ENCODE data around the gene NACC2. TPM values are rescaled to one million over a fixed set of nuclear protein-coding genes. Genes with fewer than 3 reads are reported as not detected.

Gene NACC2
- total RNA-seq, 4 donors from 2014 or later: 18.4 to 33.6 (median 22.4) TPM

GRCh38 chr9:136024696-136025316 lies 70.3 kb downstream of the NACC2 start:
- Histone ChIP-seq H3K36me3 (no peaks in the 10 kb centered on the region), H3K27me3 (no peaks in the 10 kb centered on the region), H3K27ac (no peak overlapping the region), H3K4me3 (replicated peaks in 1 of 3) (no peak overlapping the region), H3K9me3 (no peaks in the 10 kb centered on the region), H3K4me1 (peaks cover 0 to 10% of the 10 kb centered on the region in 2 donors)
- DNase-seq: no peak
- TF ChIP-seq CTCF (IDR thresholded peaks at IDR 0.05) (no peak), POLR2A (IDR thresholded peaks at IDR 0.05) (no peak)
- intact Hi-C loops (cut with DNase I): no loop called here
- WGBS, 2 donors: 81 to 84% methylated on average over 16 of the region's 16 CpGs

DNA sequence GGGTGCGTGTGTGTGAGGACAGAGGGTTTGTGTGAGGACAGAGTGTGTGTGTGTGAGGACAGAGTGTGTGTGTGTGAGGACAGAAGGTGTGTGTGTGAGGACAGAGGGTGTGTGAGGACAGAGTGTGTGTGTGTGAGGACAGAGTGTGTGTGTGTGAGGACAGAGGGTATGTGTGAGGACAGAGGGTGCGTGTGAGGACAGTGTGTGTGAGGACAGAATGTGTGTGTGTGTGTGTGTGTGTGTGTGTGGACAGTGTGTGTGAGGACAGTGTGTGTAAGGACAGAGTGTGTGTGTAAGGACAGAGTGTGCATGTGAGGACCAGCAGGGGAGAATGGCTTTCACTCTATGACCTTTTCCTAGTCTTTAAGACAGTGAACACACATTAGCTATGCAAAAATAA lies 70.8 kb downstream of the NACC2 start:
- TF ChIP-seq POLR2A (IDR thresholded peaks at IDR 0.05) (no peak), CTCF (IDR thresholded peaks at IDR 0.05) (no peak)
- Histone ChIP-seq H3K9me3 (no peaks in the 10 kb centered on the region), H3K4me3 (replicated peaks in 1 of 3) (no peak overlapping the region), H3K36me3 (no peaks in the 10 kb centered on the region), H3K4me1 (peaks cover 0 to 10% of the 10 kb centered on the region in 2 donors), H3K27ac (no peak overlapping the region), H3K27me3 (no peaks in the 10 kb centered on the region)
- 64 to 85% methylated on average over 2 of the region's 2 CpGs for WGBS, 2 donors
- intact Hi-C loops (cut with DNase I): no loop called here
- DNase-seq: no peak

- Histone ChIP-seq H3K36me3 (no peaks in the 10 kb centered on the region), H3K27ac (peak overlapping the region in 1 of 3 donors; percentile 45), H3K4me3 (replicated peaks in 1 of 3) (no peak overlapping the region), H3K4me1 (peaks cover 0 to 10% of the 10 kb centered on the region in 2 donors), H3K9me3 (no peaks in the 10 kb centered on the region), H3K27me3 (no peaks in the 10 kb centered on the region)
- 65 to 76% methylated on average over 16 of the region's 16 CpGs for WGBS, 2 donors
- TF ChIP-seq POLR2A (IDR thresholded peaks at IDR 0.05) (no peak), CTCF (IDR thresholded peaks at IDR 0.05) (no peak)
- intact Hi-C loops (cut with DNase I): no loop called here
- peak in 1 of 2 donors; percentile 35 for DNase-seq
Measured at GRCh38 chr9:136023410-136024225, 71.5 kb downstream of the NACC2 start.

DNA sequence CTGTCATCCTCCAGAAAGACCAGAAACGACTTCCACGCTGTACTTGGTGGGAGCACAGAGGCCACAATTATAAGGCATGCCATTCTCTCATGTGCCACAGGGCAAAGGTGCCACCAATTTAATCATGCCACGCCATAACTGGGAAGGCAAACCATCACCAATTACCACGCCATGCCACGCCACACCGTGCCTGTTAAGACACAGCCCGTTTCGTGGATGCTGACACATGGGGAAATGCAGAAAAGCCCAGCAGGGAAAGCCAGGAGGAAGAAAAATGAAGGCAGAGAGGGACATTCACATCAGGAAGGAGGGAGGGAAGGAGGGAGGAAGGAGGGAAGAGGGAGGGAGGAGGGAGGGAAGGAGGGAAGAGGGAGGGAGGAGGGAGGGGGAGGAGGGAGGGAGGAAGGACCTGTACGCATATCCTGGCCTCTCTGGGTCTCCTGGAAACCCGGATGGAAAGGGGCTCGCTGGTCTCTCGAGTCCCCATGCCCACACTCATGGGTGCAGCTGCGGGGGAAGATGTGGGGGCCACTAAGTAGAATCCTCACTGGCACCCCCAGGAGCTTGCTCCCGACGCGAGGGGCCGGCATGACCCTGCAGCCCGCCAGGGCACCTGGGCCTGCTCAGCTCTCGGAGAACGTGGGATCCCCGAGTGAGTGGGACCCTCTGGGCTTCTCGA lies 72.2 kb downstream of the NACC2 start:
- Histone ChIP-seq H3K27ac (peak overlapping the region in 1 of 3 donors; percentile 45), H3K4me3 (replicated peaks in 1 of 3) (no peak overlapping the region), H3K4me1 (peaks cover under 1 to 11% of the 10 kb centered on the region in 2 donors), H3K9me3 (no peaks in the 10 kb centered on the region), H3K27me3 (no peaks in the 10 kb centered on the region), H3K36me3 (no peaks in the 10 kb centered on the region)
- WGBS, 2 donors: 91 to 95% methylated on average over 14 to 18 of the region's 22 CpGs
- no peak for TF ChIP-seq CTCF (IDR thresholded peaks at IDR 0.05)
- TF ChIP-seq POLR2A (IDR thresholded peaks at IDR 0.05): no peak
- no peak for DNase-seq
- intact Hi-C loops (cut with DNase I): no loop called here
